ENCODE data around the gene TRO.

GRCh38 chrX:54891573-54891972 is 29.1 kb upstream of the TRO start:
- no peak for TF ChIP-seq FOXA1 (IDR thresholded peaks at IDR 0.05)
- TF ChIP-seq LEF1 (IDR thresholded peaks at IDR 0.05; ENCODE audit: borderline replicate concordance), result no peak
- TF ChIP-seq BHLHE40 (IDR thresholded peaks at IDR 0.05; ENCODE audit: borderline replicate concordance), result no peak
- no peak for TF ChIP-seq ZNF384 (IDR thresholded peaks at IDR 0.05)
- TF ChIP-seq FOXM1 (IDR thresholded peaks at IDR 0.05; ENCODE audit: borderline replicate concordance), result no peak
- TF ChIP-seq TARDBP (IDR thresholded peaks at IDR 0.05), result no peak
